H9 (cell line): ENCODE measurements around the gene SCGN. TPM values are rescaled to one million over a fixed set of nuclear protein-coding genes. Genes with fewer than 3 reads are reported as not detected.

Experiments used
- DNase-seq: peaks from one replicate; pipeline ENCODE4 v3.0.0-alpha.2; 2017
- H2AFZ ChIP-seq: one replicate; pipeline ENCODE4 v1.6.1; 2013; ENCODE audit warnings: mild to moderate bottlenecking, low read length, control low read depth, moderate library complexity
- H2AK5ac ChIP-seq: 2 replicates; pipeline ENCODE4 v1.6.1; 2013; ENCODE audit warnings: low read length, control low read depth, mixed read lengths; ENCODE audit not compliant: insufficient read length
- H2BK120ac ChIP-seq: one replicate; pipeline ENCODE4 v1.6.1; 2013; ENCODE audit warnings: low read depth, mild to moderate bottlenecking, low read length, control low read depth, inconsistent platforms; ENCODE audit not compliant: poor library complexity, severe bottlenecking
- H2BK12ac ChIP-seq: 2 replicates; pipeline ENCODE4 v1.6.1; 2013; ENCODE audit warnings: low read length, control low read depth, mixed read lengths, low read depth; ENCODE audit not compliant: insufficient read length
- H2BK15ac ChIP-seq: 2 replicates; pipeline ENCODE4 v1.6.1; 2013; ENCODE audit warnings: low read depth, low read length, control low read depth
- H2BK20ac ChIP-seq: one replicate; pipeline ENCODE4 v1.6.1; 2013; ENCODE audit warnings: low read depth, mild to moderate bottlenecking, low read length, control low read depth, inconsistent platforms; ENCODE audit not compliant: poor library complexity, severe bottlenecking
- H2BK5ac ChIP-seq: 2 replicates; pipeline ENCODE4 v1.6.1; 2013; ENCODE audit warnings: low read length, control low read depth, mixed read lengths; ENCODE audit not compliant: insufficient read length
- H3K14ac ChIP-seq: 2 replicates; pipeline ENCODE4 v1.6.1; 2013; ENCODE audit warnings: low read length, control low read depth; ENCODE audit not compliant: insufficient read depth
- H3K18ac ChIP-seq: 2 replicates; pipeline ENCODE4 v1.6.1; 2013; ENCODE audit warnings: low read depth, mild to moderate bottlenecking, mixed read lengths, low read length, control low read depth; ENCODE audit not compliant: insufficient read length
- H3K23ac ChIP-seq: 2 replicates; pipeline ENCODE4 v1.6.1; 2013; ENCODE audit warnings: low read length, control low read depth, mixed read lengths, low read depth; ENCODE audit not compliant: insufficient read length
- H3K23me2 ChIP-seq: 2 replicates; pipeline ENCODE4 v1.6.1; 2013; ENCODE audit warnings: low read depth, mild to moderate bottlenecking, mixed read lengths, low read length, control low read depth; ENCODE audit not compliant: insufficient read length, poor library complexity, severe bottlenecking
- H3K27ac ChIP-seq: 2 replicates; pipeline ENCODE4 v1.5.1; 2013; ENCODE audit warnings: low read length, control low read depth, mixed read lengths, low read depth; ENCODE audit not compliant: insufficient read length
- H3K27me3 ChIP-seq: 2 replicates; pipeline ENCODE4 v1.6.1; 2013; ENCODE audit warnings: low read length, control low read depth, inconsistent platforms; ENCODE audit not compliant: insufficient read depth
- H3K4ac ChIP-seq: 2 replicates; pipeline ENCODE4 v1.6.1; 2013; ENCODE audit warnings: low read depth, mild to moderate bottlenecking, control low read depth, inconsistent platforms, low read length, moderate library complexity
- H3K4me1 ChIP-seq: 2 replicates; pipeline ENCODE4 v1.6.1; 2013; ENCODE audit warnings: low read length, control low read depth, inconsistent platforms; ENCODE audit not compliant: insufficient read depth
- H3K4me2 ChIP-seq: 2 replicates; pipeline ENCODE4 v1.6.1; 2013; ENCODE audit warnings: low read length, control low read depth, mixed read lengths; ENCODE audit not compliant: insufficient read length, insufficient read depth
- H3K56ac ChIP-seq: 2 replicates; pipeline ENCODE4 v1.6.1; 2013; ENCODE audit warnings: low read depth, mild to moderate bottlenecking, mixed read lengths, low read length, control low read depth; ENCODE audit not compliant: insufficient read length
- H3K79me1 ChIP-seq: 2 replicates; pipeline ENCODE4 v1.6.1; 2013; ENCODE audit warnings: low read depth, mild to moderate bottlenecking, moderate library complexity, low read length, control low read depth, inconsistent platforms; ENCODE audit not compliant: insufficient read depth, poor library complexity, severe bottlenecking
- H3K79me2 ChIP-seq: 2 replicates; pipeline ENCODE4 v1.6.1; 2013; ENCODE audit warnings: low read length, control low read depth, inconsistent platforms; ENCODE audit not compliant: insufficient read depth
- H3K9ac ChIP-seq: 2 replicates; pipeline ENCODE4 v1.6.1; 2013; ENCODE audit warnings: low read length, control low read depth, mixed read lengths; ENCODE audit not compliant: insufficient read length; ENCODE audit errors: extremely low read depth
- H3K9me3 ChIP-seq: one replicate; pipeline ENCODE4 v1.6.1; 2013; ENCODE audit warnings: low read depth, low read length, inconsistent platforms; ENCODE audit not compliant: control insufficient read depth
- H3T11ph ChIP-seq: one replicate; pipeline ENCODE4 v1.6.1; 2013; ENCODE audit warnings: mild to moderate bottlenecking, low read length, control low read depth, inconsistent platforms
- H4K20me1 ChIP-seq: one replicate; pipeline ENCODE4 v1.6.1; 2013; ENCODE audit not compliant: control insufficient read depth, insufficient read length, insufficient read depth
- H4K5ac ChIP-seq: 2 replicates; pipeline ENCODE4 v1.6.1; 2013; ENCODE audit warnings: low read depth, mild to moderate bottlenecking, mixed read lengths, low read length, control low read depth; ENCODE audit not compliant: insufficient read length
- H4K8ac ChIP-seq: replicated peaks from 2 replicates; pipeline ENCODE4 v1.6.1; 2013; ENCODE audit warnings: low read length, control low read depth, mixed read lengths, low read depth; ENCODE audit not compliant: insufficient read length
- H4K91ac ChIP-seq: 2 replicates; pipeline ENCODE4 v1.6.1; 2013; ENCODE audit warnings: low read depth, mild to moderate bottlenecking, moderate library complexity, mixed read lengths, low read length, control low read depth; ENCODE audit not compliant: insufficient read length
- H3K27ac Mint-ChIP-seq, 3 experiments: 2 replicates in 2 of 3; 3 replicates in 1 of 3; pipeline ENCODE4 v1.8.0; 2020 to 2021; ENCODE audit warnings: mixed read lengths in 3 of 3, mild to moderate bottlenecking in 1 of 3, moderate library complexity in 1 of 3
- H3K27me3 Mint-ChIP-seq: 2 replicates; pipeline ENCODE4 v1.8.0; 2021; ENCODE audit warnings: low read depth, mild to moderate bottlenecking, moderate library complexity, mixed read lengths
- H3K36me3 Mint-ChIP-seq, 3 experiments: 2 replicates in 2 of 3; 3 replicates in 1 of 3; pipeline ENCODE4 v1.8.0; 2020 to 2021; ENCODE audit warnings: low read depth in 3 of 3, mixed read lengths in 3 of 3; ENCODE audit not compliant: insufficient read depth in 1 of 3
- H3K4me1 Mint-ChIP-seq, 2 experiments: 2 replicates each; pipeline ENCODE4 v1.8.0; 2020; ENCODE audit warnings: mixed read lengths in 2 of 2
- H3K4me3 Mint-ChIP-seq, 2 experiments: 2 replicates in 1 of 2; 3 replicates in 1 of 2; pipeline ENCODE4 v1.8.0; 2020 to 2021; ENCODE audit warnings: mild to moderate bottlenecking in 2 of 2, mixed read lengths in 2 of 2, moderate library complexity in 1 of 2
- H3K9me3 Mint-ChIP-seq, 2 experiments: 2 replicates in 1 of 2; 3 replicates in 1 of 2; pipeline ENCODE4 v1.8.0; 2020; ENCODE audit warnings: mild to moderate bottlenecking in 2 of 2, mixed read lengths in 2 of 2, moderate library complexity in 1 of 2
- WGBS: extraction: QIAGEN DNeasy Blood & Tissue Kit; methylation state at CpG from one replicate; pipeline ENCODE4 v1.1.7; 2013; ENCODE audit warnings: missing lambda C conversion rate, low lambda C conversion rate, mixed read lengths; ENCODE audit not compliant: insufficient read length; ENCODE audit errors: extremely low coverage; 5-methylcytosine and 5-hydroxymethylcytosine counted together
- total RNA-seq: library from RNA; stranded (reverse); gene quantifications from 2 replicates; pipeline ENCODE4 v1.2.1, GENCODE V29; 2021
- TF ChIP-seq, protein P1 (sequence below): fragments of 200-600 bp; sonication (generic); conservative IDR thresholded peaks from 3 replicates; pipeline ENCODE4 v1.8.0; 2021; ENCODE audit warnings: antibody characterized with exemption, mild to moderate bottlenecking

SCGN gene
- total RNA-seq, 1 experiment from 2014 or later, result not detected

- Histone ChIP-seq H3K79me1 (no peaks in the 10 kb centered on the region), H2BK15ac (no peak overlapping the region), H2AK5ac (no peak overlapping the region), H3K23ac (no peak overlapping the region), H3K27ac (no peak overlapping the region), H2BK12ac (no peak overlapping the region), H3K14ac (no peak overlapping the region), H2BK120ac (no peak overlapping the region), H3K23me2 (no peaks in the 10 kb centered on the region), H3K27me3 (no peaks in the 10 kb centered on the region), H3T11ph (no peak overlapping the region), H4K8ac (no peak overlapping the region), H3K4me2 (no peak overlapping the region), H3K4ac (no peak overlapping the region), H2BK20ac (no peak overlapping the region), H3K9me3 (no peaks in the 10 kb centered on the region), H4K20me1 (no peaks in the 10 kb centered on the region), H3K18ac (no peak overlapping the region), H3K9ac (no peak overlapping the region), H2BK5ac (no peak overlapping the region), H3K4me1 (no peaks in the 10 kb centered on the region), H3K56ac (no peak overlapping the region), H4K91ac (no peak overlapping the region), H2AFZ (no peak overlapping the region), H4K5ac (no peak overlapping the region), H3K79me2 (no peaks in the 10 kb centered on the region)
- no peaks in the 10 kb centered on the region; a peak in 1 of 5 replicates for H3K9me3 Mint-ChIP-seq
- TF ChIP-seq, protein P1, sequence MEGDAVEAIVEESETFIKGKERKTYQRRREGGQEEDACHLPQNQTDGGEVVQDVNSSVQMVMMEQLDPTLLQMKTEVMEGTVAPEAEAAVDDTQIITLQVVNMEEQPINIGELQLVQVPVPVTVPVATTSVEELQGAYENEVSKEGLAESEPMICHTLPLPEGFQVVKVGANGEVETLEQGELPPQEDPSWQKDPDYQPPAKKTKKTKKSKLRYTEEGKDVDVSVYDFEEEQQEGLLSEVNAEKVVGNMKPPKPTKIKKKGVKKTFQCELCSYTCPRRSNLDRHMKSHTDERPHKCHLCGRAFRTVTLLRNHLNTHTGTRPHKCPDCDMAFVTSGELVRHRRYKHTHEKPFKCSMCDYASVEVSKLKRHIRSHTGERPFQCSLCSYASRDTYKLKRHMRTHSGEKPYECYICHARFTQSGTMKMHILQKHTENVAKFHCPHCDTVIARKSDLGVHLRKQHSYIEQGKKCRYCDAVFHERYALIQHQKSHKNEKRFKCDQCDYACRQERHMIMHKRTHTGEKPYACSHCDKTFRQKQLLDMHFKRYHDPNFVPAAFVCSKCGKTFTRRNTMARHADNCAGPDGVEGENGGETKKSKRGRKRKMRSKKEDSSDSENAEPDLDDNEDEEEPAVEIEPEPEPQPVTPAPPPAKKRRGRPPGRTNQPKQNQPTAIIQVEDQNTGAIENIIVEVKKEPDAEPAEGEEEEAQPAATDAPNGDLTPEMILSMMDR, result no peak
- peaks cover 3% of the 10 kb centered on the region; the same call in 1 of the 2 replicates for H3K27me3 Mint-ChIP-seq
- H3K27ac Mint-ChIP-seq, result peak overlapping the region in 1 of 3 experiments; percentile 36; a peak in 1 of 7 replicates
- H3K36me3 Mint-ChIP-seq, result no peaks in the 10 kb centered on the region
- no CpG with 5 or more reads among the region's 3 CpGs for WGBS
- H3K4me3 Mint-ChIP-seq, result no peak overlapping the region
- DNase-seq, result no peak
- H3K4me1 Mint-ChIP-seq, result no peaks in the 10 kb centered on the region
Measured at GRCh38 chr6:25701807-25702206, 49.8 kb downstream of the SCGN start.
